HG02884 (cell line): ENCODE results near the gene DGKA.
"Not testable (repeated sequence)": the region's sequence is repeated elsewhere in the genome, so short reads cannot be mapped to it uniquely, and the experiment has no call there.

Experiments used
- ATAC-seq: cut with Tn5 transposase; IDR thresholded peaks from one replicate; pipeline ENCODE4 v1.9.1; 2021; ENCODE audit warnings: mild to moderate bottlenecking, moderate library complexity; ENCODE audit not compliant: unreplicated experiment

Gene DGKA

DNA sequence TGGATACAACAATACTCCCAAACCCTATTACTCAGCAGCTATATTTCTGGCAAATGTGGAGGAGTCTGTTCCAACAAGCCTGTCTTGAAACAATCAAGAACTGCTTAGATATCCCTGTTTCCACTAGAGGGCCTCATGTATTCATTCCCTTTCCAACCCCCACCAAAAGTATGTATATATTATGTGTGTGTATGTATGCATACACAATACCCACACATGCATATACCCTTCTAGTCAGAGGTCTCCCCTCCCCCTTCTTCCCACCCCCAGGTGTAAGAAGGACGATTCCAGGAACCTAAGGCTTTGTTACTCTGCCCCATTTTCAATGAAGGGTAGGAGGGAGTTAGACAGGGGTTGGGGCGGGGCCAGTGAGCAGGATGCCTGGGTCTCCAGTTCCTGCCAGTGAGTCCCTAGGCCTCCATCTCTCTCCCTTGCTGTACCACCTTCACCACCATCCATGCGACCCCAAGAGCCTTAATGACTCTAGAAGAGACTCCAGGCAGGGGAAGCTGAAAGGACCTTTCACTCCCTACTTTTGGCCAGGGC lies at the start of gene DGKA:
TSS of gene DGKA (plus strand) at position 392 of the 546 bp plus-strand sequence. CDS start 5,342 bp downstream, outside the sequence.
- no peak for ATAC-seq

DNA sequence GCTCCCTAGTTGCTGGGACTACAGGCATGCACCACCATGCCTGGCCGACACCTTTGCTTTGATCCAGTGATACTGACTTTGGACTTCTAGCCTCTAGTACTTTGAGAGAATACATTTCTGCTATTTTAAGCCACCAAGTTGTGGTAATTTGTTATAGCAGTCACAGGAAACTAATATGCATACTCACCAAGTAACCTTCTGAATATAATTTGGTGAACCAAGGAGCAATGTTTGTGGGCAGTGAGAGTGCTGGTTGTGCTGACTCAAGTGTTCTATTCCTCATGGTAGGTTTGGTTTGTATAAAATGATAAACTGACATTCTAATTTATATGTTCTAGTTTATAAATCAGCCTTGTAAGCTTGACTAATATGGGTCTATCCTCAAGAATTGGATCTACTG lies 45.8 kb upstream of the DGKA start:
- no peak for ATAC-seq

DNA sequence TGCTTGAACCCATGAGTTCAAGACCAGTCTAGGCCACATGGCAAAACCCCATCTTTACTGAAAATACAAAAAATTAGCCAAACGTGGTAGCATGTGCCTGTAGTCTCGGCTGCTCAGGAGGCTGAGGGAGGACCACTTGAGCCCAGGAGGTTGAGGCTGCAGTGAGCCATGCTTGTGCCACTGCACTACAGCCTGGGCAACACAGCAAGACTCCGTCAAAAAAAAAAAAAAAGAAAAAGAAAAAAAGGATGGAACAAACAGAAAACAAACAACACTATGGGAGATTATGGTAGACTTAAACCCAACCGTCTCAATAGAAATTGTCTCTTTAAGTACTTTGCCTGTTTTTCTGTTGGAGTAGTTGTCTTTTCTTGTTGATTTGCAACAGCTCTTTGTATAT lies 39.7 kb upstream of the DGKA start:
- ATAC-seq: no peak

GRCh38 chr12:55893723-55894122 lies 37.2 kb upstream of the DGKA start:
- no peak for ATAC-seq

- ATAC-seq: no peak
These were observed 31.9 kb upstream of the DGKA start for GRCh38 chr12:55899082-55899481.

DNA sequence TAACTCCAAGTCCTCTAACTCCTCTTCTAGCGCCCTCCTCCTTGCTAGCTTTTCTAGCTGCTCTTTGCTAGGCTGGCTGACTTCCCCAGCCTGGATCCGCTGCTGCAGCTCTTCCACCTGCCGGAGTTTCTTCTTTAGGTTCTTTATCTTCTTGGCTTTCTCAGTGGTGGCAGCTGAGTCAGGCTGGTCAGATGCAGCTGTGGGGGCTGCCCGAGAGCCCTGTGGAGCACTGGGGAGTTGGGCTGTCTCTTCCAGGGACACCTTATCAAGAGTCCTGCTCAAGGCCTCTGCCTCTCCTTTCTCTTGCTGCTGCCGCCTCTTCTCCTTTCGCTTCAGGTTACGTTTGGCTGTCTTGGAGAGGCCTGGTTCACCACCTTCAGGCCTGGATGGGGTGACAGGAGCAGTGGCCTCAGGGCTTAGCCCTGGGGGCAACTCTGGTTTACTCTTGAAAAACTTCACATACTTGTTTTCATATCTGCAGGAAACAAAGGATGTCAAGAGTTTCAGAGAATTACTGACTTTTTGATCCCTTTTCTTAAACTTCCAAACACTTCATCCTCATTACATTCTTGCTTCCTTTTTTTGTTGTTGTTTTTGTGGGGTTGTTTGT lies 29.0 kb upstream of the DGKA start:
- ATAC-seq: no peak

GRCh38 chr12:55906056-55906455 lies 24.9 kb upstream of the DGKA start:
- ATAC-seq: no peak

DNA sequence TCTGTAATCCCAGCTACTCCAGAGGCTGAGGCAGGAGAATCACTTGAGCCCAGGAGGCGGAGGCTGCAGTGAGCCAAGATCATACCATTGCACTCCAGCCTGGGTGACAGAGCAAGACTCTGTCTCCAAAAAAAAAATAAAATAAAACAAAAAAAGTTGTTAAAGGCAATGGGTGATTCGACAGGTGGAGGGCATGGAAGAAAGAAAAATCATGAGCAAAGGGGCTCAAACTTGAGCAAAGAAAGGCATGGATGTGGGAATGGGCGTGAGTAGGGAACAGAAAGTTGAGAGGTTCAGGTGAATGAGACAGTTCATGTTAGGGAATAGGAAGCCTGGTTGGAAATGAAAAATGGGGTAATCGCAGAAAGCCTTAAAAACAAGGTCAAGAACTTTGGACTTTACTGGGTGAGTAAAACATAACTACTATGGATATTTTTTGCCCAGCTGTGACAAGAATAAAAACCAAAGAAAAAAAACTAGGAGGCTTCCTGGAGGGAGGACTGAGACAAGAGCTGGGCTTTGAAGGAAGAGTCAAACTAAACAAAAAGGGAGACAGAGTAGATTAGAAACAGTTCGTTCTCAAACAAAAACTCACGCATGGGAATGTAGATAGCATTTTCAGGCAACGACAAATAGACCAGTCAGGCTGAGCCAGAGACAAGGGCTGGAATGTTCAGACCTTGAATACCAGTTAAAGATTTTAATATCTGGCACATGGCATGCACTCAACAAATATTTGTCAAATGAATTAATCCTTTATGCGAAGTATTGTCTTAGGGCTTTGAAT lies 22.0 kb upstream of the DGKA start:
- no peak for ATAC-seq

DNA sequence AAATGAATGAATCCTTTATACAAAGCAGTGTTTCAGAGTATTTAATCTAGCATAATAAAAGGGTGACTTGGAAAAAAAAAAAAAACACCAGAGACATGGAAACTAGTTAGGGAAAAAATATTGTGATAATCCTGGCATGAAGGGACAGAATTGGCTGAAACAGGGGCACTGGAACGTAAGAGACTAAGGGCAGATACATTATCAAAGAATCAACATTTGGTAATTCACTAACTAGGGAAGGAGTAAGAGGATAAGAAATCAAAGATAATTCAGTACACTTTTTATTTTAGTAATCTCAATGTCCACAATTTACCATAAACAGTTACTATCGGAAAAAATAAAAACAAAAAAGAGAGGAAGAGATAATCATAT lies 21.5 kb upstream of the DGKA start:
- ATAC-seq: no peak

- no peak for ATAC-seq
These were observed 18.1 kb upstream of the DGKA start for GRCh38 chr12:55912908-55913307.

DNA sequence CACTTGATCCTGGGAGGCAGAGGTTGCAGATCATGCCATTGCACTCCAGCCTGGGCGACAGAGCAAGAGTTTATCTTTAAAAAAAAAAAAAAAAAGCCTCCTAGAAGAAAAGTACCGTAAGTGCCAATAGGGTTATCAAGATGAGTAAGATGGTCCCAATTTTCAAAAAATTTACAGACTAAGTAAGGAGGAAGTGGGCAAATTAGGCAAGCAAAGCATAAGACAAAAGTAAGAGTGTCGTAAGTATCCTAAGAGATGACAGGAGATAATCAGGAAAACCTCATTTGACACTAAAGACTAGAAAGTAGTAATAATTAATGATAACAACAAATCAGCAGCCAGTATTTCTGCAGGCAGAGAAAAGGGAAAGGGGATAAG lies 15.5 kb upstream of the DGKA start:
- no peak for ATAC-seq

DNA sequence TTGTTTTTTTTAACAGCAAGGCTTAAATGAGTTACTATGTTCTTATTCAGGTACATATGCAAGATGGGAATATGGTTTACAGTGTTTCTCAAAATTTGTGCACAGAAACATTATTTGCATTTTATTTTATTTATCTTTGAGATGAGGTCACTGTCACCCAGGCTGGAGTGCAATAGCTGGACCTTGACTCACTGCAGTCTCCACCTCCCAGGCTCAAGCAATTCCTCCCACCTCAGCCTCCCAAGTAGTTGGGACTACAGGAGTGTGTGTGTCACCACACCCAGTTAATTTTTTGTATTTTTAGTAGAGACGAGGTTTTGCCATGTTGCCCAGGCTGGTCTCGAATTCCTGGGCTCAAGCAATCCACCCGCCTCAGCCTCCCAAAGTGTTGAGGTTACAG lies 11.9 kb upstream of the DGKA start:
- ATAC-seq: not testable (repeated sequence)

DNA sequence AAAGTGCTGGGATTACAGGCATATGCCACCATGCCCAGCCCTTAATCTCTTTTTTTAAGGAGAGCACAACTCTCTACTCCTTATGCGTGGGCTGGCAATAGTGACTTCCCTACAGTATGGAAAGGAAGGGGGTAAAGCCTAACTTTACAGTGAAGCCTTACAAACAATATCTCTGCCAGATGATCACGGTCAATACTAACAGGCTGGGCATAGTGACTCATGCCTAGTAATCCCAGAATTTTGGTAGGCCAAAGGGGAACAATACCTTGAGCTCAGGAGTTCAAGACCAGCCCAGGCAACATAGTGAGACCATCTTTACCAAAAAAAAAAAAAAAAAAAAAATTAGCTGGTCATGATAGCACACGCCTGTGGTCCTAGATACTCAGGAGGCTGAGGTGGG lies 8.8 kb upstream of the DGKA start:
- no peak for ATAC-seq

- not testable (repeated sequence) for ATAC-seq
These were observed 7.3 kb upstream of the DGKA start for GRCh38 chr12:55923648-55924047.

DNA sequence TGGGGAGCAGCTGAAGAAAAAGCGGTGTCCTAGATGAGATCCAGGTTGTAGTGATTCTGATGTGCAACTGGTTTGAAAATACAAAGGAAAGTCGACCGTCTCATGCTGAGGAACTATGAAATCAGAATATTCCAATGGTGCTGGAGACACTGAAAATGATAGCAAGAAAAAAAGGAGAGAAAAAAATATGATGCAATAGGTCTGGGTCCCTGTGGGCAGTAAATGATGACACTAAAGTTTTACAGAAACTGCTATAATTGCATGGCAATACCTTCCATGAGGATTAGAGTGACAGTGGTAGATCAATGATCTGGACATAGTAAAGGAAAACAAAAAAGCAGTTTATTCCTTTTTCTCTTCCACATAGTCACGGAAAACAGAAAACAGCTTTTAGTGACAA lies 5.6 kb upstream of the DGKA start:
- ATAC-seq: no peak

GRCh38 chr12:55925870-55926737 lies 4.9 kb upstream of the DGKA start:
- no peak for ATAC-seq

DNA sequence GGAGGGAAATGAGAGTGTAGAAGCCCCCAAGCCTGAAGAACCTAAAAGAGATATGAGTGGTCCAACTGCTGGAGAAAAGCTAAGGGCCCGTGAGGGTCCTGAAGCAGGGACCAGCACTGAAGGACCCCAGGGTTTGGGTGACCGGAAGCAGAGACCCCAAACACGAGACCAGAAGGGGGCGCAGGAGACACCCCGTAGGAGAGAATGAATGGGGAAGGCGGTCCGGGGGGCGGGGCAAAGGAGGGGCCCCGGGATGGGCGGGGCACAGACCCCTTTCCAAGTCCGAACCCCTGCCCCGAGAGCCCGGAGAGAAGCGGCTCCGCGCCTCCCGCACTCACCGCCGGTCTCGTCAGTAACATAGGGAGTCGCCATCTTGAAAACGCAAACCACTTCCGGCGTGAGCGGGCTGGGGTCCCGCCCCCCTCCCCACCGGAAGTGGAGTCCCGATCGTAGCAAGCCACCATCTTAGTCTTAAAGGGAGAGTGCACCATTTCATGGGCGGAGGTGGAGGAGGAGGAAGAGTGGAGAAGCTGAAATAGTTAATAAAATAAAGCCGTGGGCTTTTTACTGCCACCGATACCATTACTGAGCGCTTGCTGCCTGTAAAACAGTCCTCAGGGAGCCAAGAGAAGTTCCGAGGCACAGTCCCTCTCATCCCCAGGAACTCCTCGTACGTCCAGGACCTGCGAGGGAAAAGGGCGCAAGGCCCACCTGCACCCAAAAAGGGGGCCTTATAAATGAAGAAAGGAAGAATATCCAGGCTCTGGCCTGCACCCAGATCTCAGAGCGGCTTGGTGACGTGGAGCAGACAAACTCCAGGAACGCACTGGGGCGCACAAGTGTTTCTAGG lies 4.0 kb upstream of the DGKA start:
- ATAC-seq: peak; percentile 33

GRCh38 chr12:55927588-55928502 lies 3.1 kb upstream of the DGKA start, which contains the start of gene PYM1:
PYM1 (minus strand) TSS chr12:55927894; CDS start chr12:55927761, 133 bp downstream.
- ATAC-seq: peak; percentile 29

GRCh38 chr12:55929306-55929791 lies 1.6 kb upstream of the DGKA start:
- ATAC-seq: peak; percentile 38
